ENCODE results near the gene DDX19B.
A peak's percentile ranks its signal among the peaks of the same experiment; 100 is the strongest.
"Not testable (repeated sequence)": the region's sequence is repeated elsewhere in the genome, so short reads cannot be mapped to it uniquely, and the experiment has no call there.

Gene DDX19B

GRCh38 chr16:70320121-70320520 lies 21.1 kb downstream of the DDX19B start:
- no peak for DNase-seq (ENCODE audit: low read depth)
- no peak overlapping the region for H3K4me3 ChIP-seq (ENCODE audit: low read length)
- no peak for TF ChIP-seq CTCF (conservative IDR thresholded peaks at IDR 0.05; ENCODE audit: low read length)

- no peak for TF ChIP-seq CTCF (conservative IDR thresholded peaks at IDR 0.05; ENCODE audit: low read length)
- DNase-seq (ENCODE audit: low read depth), result no peak
- H3K4me3 ChIP-seq (ENCODE audit: low read length), result no peak overlapping the region
Observed at GRCh38 chr16:70324998-70325747, 26.2 kb downstream of the DDX19B start.

- DNase-seq (ENCODE audit: low read depth), result no peak
- TF ChIP-seq CTCF (conservative IDR thresholded peaks at IDR 0.05; ENCODE audit: low read length), result no peak
- no peak overlapping the region for H3K4me3 ChIP-seq (ENCODE audit: low read length)
Observed at GRCh38 chr16:70331091-70331490, 32.1 kb downstream of the DDX19B start.

- TF ChIP-seq CTCF (conservative IDR thresholded peaks at IDR 0.05; ENCODE audit: low read length), result peak; percentile 53
- DNase-seq (ENCODE audit: low read depth), result no peak
- no peak overlapping the region for H3K4me3 ChIP-seq (ENCODE audit: low read length)
Observed at GRCh38 chr16:70331588-70332358, 32.8 kb downstream of the DDX19B start.

GRCh38 chr16:70332728-70333127 lies 33.7 kb downstream of the DDX19B start:
- not testable (repeated sequence) for H3K4me3 ChIP-seq (ENCODE audit: low read length)

GRCh38 chr16:70337814-70338213 lies 38.8 kb downstream of the DDX19B start:
- no peak for TF ChIP-seq CTCF (conservative IDR thresholded peaks at IDR 0.05; ENCODE audit: low read length)
- no peak overlapping the region for H3K4me3 ChIP-seq (ENCODE audit: low read length)
- DNase-seq (ENCODE audit: low read depth), result no peak

More at GRCh38 chr16:70332728-70333127, 33.7 kb downstream of the DDX19B start:
- DNase-seq (ENCODE audit: low read depth), result not testable (repeated sequence)

GRCh38 chr16:70341600-70341999 lies 42.6 kb downstream of the DDX19B start:
- no peak for TF ChIP-seq CTCF (conservative IDR thresholded peaks at IDR 0.05; ENCODE audit: low read length)
- no peak for DNase-seq (ENCODE audit: low read depth)
- no peak overlapping the region for H3K4me3 ChIP-seq (ENCODE audit: low read length)
